Measurements from ENCODE around the gene PYCR2. TPM values are rescaled to one million over a fixed set of nuclear protein-coding genes. Genes with fewer than 3 reads are reported as not detected.

PYCR2 gene
- total and polyA plus RNA-seq, 10 of the 15 experiments (the other 5 are each of a cell fraction or from before 2014, with no cell fraction given): 1.7 to 81.8 (median 54.9) TPM

DNA sequence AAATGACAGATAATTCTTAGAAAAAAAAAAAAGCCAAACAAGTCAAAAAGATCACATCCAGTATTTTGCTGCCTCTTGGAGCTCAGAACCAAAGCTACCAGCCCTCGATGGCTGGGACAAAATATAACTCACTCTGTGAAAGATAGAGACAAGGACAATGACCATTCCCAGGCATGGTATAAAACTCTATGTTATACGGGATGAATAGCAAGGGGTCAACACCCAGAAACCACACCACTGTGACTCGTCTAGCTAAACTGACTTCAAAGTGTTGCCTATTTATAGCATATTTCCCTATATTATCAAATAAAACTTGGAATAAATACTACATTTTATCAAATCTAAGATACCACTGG, 52.0 kb downstream of the PYCR2 start:
- ChIA-PET SMC1A (ENCODE audit: uncharacterized antibody, unreplicated experiment) (interaction anchor here (2.7 kb wide), 1 partner anchor 9 kb away, joined by 8 read pairs; no protein-coding TSS in a partner anchor), POLR2A (interaction anchor here (0.7 kb wide), 1 partner anchor 94 kb away, joined by 3 read pairs; the partner anchor contains the start of gene SRP9), RAD21 (ENCODE audit: unreplicated experiment) (no interaction called here), CTCF (interaction anchor here (1.0 to 1.5 kb wide), 3 partner anchors 10 to 40 kb away, joined by 3 to 4 read pairs (median 4); partner anchors contain the start of gene TMEM63A)
- H3K9me3 ChIP-seq (replicated peaks; ENCODE audit: control insufficient read depth, insufficient read depth, low read length): no peaks in the 10 kb centered on the region
- in situ Hi-C loops (cut with MboI): no loop called here
- DNase-seq (ENCODE audit: low read depth, low spot score) (no peak), ATAC-seq (no peak), FAIRE-seq (no peak)
- TF ChIP-seq KDM1A (IDR thresholded peaks at IDR 0.05; ENCODE audit: borderline replicate concordance) (no peak), SREBF1 (IDR thresholded peaks at IDR 0.05; ENCODE audit: low read length) (no peak), IKZF1 (conservative IDR thresholded peaks at IDR 0.05) (no peak), PAX5 (IDR thresholded peaks at IDR 0.05; ENCODE audit: borderline replicate concordance, low read depth, low read length) (no peak), JUNB (IDR thresholded peaks at IDR 0.05) (no peak), RFX5 (IDR thresholded peaks at IDR 0.05; ENCODE audit: low read depth, low read length) (no peak), ESRRA (IDR thresholded peaks at IDR 0.05; ENCODE audit: low read length) (no peak), SIX5 (IDR thresholded peaks at IDR 0.05; ENCODE audit: low read depth, low read length, severe bottlenecking) (no peak), CBX3 (IDR thresholded peaks at IDR 0.05; ENCODE audit: borderline replicate concordance, low read depth) (no peak), CHD1 (IDR thresholded peaks at IDR 0.05; ENCODE audit: low read depth, low read length) (no peak), FOXK2 (IDR thresholded peaks at IDR 0.05) (no peak), IRF4 (IDR thresholded peaks at IDR 0.05; ENCODE audit: low read depth, low read length) (no peak)
- TF ChIP-seq, protein P1, sequence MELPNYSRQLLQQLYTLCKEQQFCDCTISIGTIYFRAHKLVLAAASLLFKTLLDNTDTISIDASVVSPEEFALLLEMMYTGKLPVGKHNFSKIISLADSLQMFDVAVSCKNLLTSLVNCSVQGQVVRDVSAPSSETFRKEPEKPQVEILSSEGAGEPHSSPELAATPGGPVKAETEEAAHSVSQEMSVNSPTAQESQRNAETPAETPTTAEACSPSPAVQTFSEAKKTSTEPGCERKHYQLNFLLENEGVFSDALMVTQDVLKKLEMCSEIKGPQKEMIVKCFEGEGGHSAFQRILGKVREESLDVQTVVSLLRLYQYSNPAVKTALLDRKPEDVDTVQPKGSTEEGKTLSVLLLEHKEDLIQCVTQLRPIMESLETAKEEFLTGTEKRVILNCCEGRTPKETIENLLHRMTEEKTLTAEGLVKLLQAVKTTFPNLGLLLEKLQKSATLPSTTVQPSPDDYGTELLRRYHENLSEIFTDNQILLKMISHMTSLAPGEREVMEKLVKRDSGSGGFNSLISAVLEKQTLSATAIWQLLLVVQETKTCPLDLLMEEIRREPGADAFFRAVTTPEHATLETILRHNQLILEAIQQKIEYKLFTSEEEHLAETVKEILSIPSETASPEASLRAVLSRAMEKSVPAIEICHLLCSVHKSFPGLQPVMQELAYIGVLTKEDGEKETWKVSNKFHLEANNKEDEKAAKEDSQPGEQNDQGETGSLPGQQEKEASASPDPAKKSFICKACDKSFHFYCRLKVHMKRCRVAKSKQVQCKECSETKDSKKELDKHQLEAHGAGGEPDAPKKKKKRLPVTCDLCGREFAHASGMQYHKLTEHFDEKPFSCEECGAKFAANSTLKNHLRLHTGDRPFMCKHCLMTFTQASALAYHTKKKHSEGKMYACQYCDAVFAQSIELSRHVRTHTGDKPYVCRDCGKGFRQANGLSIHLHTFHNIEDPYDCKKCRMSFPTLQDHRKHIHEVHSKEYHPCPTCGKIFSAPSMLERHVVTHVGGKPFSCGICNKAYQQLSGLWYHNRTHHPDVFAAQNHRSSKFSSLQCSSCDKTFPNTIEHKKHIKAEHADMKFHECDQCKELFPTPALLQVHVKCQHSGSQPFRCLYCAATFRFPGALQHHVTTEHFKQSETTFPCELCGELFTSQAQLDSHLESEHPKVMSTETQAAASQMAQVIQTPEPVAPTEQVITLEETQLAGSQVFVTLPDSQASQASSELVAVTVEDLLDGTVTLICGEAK (IDR thresholded peaks at IDR 0.05; ENCODE audit: borderline replicate concordance): no peak
- TF ChIP-seq, protein P2, sequence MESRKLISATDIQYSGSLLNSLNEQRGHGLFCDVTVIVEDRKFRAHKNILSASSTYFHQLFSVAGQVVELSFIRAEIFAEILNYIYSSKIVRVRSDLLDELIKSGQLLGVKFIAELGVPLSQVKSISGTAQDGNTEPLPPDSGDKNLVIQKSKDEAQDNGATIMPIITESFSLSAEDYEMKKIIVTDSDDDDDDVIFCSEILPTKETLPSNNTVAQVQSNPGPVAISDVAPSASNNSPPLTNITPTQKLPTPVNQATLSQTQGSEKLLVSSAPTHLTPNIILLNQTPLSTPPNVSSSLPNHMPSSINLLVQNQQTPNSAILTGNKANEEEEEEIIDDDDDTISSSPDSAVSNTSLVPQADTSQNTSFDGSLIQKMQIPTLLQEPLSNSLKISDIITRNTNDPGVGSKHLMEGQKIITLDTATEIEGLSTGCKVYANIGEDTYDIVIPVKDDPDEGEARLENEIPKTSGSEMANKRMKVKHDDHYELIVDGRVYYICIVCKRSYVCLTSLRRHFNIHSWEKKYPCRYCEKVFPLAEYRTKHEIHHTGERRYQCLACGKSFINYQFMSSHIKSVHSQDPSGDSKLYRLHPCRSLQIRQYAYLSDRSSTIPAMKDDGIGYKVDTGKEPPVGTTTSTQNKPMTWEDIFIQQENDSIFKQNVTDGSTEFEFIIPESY (IDR thresholded peaks at IDR 0.05): no peak
- TF ChIP-seq, protein P3, sequence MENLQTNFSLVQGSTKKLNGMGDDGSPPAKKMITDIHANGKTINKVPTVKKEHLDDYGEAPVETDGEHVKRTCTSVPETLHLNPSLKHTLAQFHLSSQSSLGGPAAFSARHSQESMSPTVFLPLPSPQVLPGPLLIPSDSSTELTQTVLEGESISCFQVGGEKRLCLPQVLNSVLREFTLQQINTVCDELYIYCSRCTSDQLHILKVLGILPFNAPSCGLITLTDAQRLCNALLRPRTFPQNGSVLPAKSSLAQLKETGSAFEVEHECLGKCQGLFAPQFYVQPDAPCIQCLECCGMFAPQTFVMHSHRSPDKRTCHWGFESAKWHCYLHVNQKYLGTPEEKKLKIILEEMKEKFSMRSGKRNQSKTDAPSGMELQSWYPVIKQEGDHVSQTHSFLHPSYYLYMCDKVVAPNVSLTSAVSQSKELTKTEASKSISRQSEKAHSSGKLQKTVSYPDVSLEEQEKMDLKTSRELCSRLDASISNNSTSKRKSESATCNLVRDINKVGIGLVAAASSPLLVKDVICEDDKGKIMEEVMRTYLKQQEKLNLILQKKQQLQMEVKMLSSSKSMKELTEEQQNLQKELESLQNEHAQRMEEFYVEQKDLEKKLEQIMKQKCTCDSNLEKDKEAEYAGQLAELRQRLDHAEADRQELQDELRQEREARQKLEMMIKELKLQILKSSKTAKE (IDR thresholded peaks at IDR 0.05; ENCODE audit: low read depth, poor library complexity, severe bottlenecking): no peak
- TF ChIP-seq, protein P4, sequence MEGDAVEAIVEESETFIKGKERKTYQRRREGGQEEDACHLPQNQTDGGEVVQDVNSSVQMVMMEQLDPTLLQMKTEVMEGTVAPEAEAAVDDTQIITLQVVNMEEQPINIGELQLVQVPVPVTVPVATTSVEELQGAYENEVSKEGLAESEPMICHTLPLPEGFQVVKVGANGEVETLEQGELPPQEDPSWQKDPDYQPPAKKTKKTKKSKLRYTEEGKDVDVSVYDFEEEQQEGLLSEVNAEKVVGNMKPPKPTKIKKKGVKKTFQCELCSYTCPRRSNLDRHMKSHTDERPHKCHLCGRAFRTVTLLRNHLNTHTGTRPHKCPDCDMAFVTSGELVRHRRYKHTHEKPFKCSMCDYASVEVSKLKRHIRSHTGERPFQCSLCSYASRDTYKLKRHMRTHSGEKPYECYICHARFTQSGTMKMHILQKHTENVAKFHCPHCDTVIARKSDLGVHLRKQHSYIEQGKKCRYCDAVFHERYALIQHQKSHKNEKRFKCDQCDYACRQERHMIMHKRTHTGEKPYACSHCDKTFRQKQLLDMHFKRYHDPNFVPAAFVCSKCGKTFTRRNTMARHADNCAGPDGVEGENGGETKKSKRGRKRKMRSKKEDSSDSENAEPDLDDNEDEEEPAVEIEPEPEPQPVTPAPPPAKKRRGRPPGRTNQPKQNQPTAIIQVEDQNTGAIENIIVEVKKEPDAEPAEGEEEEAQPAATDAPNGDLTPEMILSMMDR (IDR thresholded peaks at IDR 0.05 in 2 of 3, conservative IDR thresholded peaks at IDR 0.05 in 1 of 3; ENCODE audit: control insufficient read depth in 2 of 3, extremely low read depth in 1 of 3, insufficient read depth in 1 of 3, low read depth in 3 of 3, low read length in 3 of 3): no peak
- H3K27me3 ChIP-seq (replicated peaks in 1 of 2; ENCODE audit: control insufficient read depth in 2 of 2, insufficient read depth in 2 of 2, low read length in 1 of 2): no peaks in the 10 kb centered on the region
- intact Hi-C loops (cut with micrococcal nuclease; ENCODE audit: unreplicated experiment): no loop called here
- H3K9ac ChIP-seq (ENCODE audit: control insufficient read depth, insufficient read depth, low read length): no peak overlapping the region
- H3K4me2 ChIP-seq (ENCODE audit: control insufficient read depth, insufficient read depth): no peak overlapping the region
- no TSS peak for BruUV-seq (replicated peaks)
- H3K79me2 ChIP-seq (ENCODE audit: control insufficient read depth, insufficient read depth, low read length): no peaks in the 10 kb centered on the region
- H4K20me1 ChIP-seq (ENCODE audit: control insufficient read depth, insufficient read depth): no peaks in the 10 kb centered on the region
- no peak overlapping the region for H2AFZ ChIP-seq (ENCODE audit: control insufficient read depth, low read depth, low read length)
- H3K36me3 ChIP-seq (ENCODE audit: control insufficient read depth in 2 of 2, insufficient read depth in 2 of 2, low read length in 1 of 2): peaks cover 4 to 23% of the 10 kb centered on the region in 2 experiments
- H3K4me1 ChIP-seq (ENCODE audit: control insufficient read depth, insufficient read depth, low read length): no peaks in the 10 kb centered on the region
- no peak overlapping the region for H3K4me3 ChIP-seq
- H3K27ac ChIP-seq (ENCODE audit: control insufficient read depth, insufficient read depth): no peak overlapping the region
- 79% methylated on average over 3 of the region's 3 CpGs for WGBS (ENCODE audit: insufficient coverage, insufficient replicate concordance, low lambda C conversion rate, missing lambda C conversion rate)
